ENCODE measurements around the gene BIRC7.
A peak's percentile ranks its signal among the peaks of the same experiment; 100 is the strongest.

The BIRC7 gene

DNA sequence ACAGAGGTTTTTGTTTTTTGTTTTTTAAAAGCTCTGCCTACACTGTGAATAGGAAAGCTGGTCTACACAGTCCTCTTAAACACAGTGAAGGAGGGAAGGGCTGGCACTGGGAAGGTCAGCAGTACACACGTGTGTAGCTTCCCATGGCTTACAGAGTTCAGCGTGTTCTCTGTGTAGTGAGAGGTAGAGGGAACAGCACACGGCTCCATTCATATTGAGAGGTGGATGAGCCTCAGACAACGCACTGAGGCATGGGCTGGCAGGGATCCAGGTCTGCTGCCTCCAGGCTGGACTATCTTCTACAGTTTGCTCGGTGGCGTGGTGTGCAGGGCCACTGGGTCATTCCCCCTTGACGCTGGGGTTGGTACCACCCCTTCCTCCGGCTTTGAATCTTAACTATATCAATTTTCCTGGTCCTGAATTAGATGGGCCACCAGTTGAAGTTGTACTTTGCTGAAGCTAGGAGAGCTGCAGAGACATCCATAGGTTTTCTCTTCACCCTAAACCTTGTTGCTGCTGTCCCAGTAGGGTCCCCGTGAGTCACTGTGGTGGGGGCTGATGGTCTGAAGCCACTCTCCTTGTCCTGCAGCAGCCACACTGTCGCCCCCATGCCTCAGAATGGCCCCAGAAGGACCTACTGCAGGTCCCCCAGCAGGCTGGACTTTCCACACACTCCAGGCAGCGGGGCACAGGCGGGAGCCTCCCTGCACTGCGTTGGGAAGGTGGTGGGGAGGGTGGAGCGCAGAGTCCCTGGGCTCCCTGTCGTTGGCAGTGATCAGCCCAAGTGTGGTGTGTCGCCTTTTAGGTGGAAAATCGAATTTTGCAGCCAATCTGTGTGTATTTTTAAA lies 38.9 kb downstream of the BIRC7 start:
- Histone ChIP-seq H3K27ac (peak overlapping the region in 1 of 21 experiments; percentile 29), H3K4me3 (no peak overlapping the region)

DNA sequence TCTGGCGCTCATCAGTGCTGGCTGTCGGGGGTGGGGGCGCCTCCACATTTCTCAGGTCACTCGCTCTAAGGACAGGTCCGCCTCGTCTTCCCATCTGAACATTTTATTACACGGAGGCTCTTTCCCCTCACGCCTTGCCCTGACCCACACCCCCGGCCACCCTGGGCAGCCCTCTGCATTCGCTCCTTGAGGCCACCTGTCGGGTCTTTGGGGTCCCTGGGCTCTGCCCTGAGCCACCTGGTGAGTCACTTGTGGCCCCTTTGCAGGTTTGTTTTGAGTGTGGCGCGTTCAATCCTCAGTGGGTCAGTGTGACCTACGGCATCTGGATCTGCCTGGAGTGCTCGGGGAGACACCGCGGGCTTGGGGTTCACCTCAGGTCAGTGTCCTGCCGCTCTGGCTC lies 40.1 kb downstream of the BIRC7 start:
- no peak overlapping the region for H3K27ac ChIP-seq
- no peak overlapping the region for H3K4me3 ChIP-seq

DNA sequence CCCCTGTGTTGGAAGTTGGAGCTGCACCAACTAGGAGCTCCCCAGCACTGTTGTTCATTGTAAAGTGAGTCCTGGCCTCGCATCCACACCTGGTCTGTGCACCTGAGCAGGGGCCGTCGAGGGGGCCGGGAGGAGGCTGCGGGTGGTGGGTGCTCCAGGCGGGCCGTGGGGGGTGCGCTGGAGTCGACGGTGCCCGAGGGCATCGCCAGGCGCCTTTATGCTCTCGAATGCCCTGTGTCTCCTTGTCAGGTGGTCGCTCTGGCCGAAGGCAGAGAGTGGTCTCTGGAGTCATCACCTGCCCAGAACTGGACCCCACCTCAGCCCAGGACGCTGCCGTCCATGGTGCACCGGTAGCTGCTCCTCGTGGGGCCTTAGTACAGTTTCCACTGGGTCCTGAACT lies 41.3 kb downstream of the BIRC7 start:
- Histone ChIP-seq H3K27ac (no peak overlapping the region), H3K4me3 (no peak overlapping the region)

DNA sequence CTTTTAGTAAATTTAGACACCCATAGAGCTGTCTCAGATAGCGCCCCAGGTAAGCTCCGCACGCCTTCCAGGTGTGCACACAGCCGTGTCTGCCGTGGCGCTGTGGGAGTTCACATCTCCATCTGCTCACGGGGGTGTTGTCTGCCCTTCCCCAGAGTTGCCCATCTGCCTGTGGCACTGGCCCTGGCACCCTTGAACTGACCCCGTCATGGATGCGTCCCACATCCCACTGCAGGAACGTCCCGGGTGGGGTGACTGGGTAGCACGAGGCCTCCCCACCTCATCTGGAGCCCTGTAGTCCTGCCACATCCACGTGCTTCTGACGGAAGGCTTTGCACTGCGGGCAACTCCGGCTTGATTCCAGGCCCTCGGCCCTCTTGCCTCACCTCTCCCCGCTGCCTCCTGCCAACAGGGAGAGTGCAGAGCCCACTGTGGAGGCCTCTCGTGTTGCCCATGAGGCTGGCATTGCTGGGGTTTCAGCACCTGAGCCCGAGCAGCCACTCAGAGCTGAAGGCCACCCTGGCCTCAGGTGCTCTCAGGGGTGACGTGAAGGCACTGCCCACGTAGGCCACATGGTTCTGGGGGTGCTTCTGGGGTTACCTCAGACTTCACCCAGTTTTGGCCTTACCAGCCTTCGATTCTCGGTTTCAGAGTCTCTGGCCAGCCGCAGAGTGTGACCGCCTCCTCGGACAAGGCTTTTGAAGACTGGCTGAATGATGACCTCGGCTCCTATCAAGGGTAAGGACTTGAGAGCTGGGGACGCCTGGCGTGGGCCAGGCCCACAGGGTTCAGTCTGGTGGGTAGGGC lies 42.0 kb downstream of the BIRC7 start:
- Histone ChIP-seq H3K4me3 (no peak overlapping the region), H3K27ac (no peak overlapping the region)

DNA sequence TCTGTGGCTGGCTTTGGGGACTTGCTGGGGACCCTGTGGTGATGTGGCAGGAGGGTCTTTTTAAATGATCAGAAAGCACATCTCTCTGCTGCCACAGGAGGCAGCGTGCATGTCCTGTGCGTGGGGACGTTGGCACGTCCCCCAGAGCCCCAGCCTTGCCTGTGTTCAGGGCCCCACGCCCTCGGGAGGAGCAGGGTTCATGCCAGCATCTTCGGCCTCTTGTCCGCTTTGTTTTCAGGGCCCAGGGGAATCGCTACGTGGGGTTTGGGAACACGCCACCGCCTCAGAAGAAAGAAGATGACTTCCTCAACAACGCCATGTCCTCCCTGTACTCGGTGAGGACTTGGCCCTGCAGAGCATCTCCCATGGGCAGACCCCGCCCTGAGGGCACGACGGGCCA lies 43.0 kb downstream of the BIRC7 start:
- no peak overlapping the region for H3K27ac ChIP-seq
- no peak overlapping the region for H3K4me3 ChIP-seq

DNA sequence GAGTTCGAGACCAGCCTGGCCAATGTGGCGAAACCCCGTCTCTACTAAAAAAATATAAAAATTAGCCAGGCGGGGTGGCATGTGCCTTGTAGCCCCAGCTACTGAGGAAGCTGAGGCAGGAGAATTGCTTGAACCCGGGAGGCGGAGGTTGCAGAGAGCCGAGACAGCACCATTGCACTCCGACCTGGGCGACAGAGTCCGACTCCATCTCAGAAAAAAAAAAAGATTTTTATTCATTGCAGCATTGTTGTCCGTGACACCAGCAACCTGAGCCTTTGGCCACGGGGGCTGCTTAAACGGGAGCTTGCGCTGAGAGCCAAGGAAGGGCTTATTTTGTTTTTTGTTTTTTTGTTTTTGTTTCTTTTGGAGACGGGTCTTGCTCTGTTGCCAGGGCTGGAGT lies 44.2 kb downstream of the BIRC7 start:
- Histone ChIP-seq H3K4me3 (no peak overlapping the region), H3K27ac (no peak overlapping the region)

DNA sequence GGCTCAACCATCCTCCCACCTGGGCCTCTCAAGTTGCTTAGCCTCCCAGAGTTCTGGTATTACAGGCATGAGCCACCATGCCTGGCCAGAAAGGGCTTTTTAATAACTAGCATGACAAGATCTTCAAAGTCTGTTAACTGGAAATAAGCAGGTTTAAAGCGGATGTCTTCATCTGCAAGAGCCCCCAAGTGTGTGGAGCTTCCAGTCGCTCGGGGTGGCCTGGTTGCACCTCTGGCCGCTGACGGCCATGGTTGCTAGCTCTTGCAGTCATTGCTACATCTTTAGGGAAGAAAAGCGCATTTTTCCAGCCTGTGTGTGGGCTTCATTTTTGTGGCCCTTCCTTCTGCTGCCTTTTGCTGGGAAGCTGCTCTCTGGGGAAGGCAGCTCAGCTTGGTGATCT lies 44.7 kb downstream of the BIRC7 start:
- H3K27ac ChIP-seq, result no peak overlapping the region

DNA sequence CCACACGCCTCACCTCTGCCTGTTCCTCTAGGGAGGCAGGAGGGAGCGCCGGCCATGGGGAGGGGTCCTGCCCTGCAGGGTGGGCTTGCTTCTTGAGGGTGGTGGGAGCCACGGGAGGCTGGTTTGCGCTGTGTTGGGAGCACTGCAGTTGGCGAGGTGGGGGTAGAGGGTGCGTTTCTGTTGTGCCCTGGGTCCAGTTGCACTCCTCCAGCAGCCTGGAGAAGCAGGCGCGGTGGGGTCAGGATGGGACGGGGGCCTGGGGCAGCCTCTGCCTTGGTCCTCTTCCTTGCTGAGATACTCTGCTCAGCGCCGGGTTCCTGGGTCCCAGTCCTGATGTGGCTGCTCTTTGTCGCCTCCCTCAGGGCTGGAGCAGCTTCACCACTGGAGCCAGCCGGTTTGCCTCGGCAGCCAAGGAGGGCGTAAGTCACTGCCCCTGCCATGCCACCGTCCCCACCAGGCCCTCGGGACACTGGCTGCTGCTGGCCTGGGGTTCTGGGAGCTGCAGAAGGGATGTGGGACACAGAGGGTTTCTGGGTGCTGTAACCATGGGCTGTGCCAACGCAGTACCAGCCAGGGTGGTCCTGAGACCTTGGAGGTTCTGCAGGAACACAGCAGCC lies 45.3 kb downstream of the BIRC7 start:
- no peak overlapping the region for H3K27ac ChIP-seq
- no peak overlapping the region for H3K4me3 ChIP-seq

More for the DNA sequence above, 44.7 kb downstream of the BIRC7 start:
- no peak overlapping the region for H3K4me3 ChIP-seq

DNA sequence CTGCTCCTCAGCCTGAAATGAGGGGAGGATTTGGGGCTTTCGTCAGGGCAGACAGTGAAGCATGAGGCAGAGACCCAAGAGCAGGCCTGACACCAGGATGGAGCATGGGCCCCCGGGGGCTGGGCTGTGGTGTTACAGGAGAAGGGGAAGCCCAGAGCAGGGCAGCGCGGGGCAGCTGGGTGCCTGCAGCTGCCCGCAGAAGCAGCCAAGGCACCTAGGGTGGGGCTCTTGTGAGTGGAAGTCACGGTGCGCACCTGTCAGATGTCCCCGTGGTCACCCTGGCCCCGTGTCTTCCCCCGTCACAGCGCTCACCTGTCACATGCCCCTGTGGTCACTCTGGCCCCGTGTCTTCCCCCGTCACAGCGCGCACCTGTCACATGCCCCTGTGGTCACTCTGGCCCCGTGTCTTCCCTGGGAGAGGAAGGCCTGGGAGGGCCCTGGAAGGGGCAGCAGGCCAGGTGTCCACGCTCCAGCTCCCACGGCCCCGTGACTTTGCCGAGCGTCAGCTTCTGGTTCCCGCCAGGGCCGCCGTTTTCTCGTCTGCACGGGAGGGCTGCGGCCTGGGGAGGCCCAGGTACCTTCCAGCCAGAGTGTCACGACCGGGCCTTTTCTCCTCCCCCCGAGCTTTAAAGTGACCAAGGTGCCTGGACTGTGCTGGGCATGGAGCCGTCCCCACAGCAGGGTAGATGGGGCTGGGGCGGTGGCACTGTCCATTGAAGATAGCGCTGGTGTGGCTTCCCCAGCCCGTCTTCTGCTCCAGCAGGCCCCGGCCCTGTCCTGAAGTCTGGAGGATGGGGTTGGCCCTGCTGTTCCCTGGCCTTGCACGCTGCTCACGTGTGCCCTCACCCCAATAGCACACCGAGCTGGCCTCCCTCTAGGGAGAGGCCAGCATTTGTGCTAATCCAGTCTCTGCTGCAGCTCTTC lies 46.3 kb downstream of the BIRC7 start:
- Histone ChIP-seq H3K4me3 (no peak overlapping the region), H3K27ac (no peak overlapping the region)

DNA sequence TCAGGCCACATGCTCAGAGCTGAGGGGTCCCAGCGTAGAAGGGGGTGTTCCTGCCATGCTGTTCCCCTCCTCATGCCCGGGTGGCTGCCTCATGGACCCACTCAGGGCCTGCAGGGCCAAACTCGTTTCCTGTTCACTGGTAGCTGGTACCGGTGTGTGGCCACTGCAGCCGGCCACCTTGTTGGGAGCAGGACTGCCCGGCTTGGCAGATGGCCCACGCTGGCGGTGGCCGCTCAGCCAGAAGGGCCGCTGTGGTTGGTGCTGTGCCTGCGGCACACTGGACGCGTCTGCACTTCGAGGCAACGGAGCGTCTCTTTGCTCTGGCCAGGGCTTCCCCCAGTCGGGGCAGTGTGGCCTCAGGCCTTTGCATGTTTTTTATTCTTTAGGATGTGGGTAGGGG lies 47.2 kb downstream of the BIRC7 start:
- Histone ChIP-seq H3K27ac (no peak overlapping the region), H3K4me3 (no peak overlapping the region)

DNA sequence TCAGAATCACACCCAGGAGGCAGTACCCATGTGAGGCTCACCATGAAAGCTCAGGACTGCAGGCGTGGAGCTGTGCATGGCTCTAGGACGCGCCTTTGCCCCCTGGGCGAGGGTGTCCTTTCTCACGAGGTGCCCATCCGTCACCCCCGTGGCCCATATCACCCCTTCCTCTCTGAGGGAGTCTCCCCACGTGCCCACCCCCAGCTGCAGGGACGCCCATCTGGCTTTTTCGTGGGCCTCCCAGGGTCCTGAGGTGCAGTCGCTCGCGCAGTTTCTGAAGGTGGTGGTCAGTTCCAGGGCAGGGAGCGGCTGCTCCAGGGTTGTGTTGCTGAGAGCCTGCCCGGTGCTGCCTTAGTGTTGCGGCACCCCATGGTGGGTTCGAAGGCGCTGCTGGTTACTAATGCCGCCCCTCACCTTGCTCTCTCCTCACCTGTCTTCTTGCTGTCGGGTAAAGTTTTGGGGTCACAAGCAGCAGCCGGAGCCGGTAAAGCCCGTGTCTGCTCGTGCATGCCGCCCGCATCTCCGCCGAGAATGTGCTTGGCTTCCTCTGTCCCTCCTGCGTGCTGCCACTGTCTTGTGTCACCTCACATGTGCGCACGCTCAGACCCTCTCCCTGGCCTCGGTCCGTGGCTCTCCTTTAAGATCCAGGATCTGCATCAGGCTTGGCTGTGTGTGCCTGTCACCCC lies 47.8 kb downstream of the BIRC7 start:
- Histone ChIP-seq H3K27ac (no peak overlapping the region), H3K4me3 (peak overlapping the region in 1 of 7 experiments; percentile 18)

DNA sequence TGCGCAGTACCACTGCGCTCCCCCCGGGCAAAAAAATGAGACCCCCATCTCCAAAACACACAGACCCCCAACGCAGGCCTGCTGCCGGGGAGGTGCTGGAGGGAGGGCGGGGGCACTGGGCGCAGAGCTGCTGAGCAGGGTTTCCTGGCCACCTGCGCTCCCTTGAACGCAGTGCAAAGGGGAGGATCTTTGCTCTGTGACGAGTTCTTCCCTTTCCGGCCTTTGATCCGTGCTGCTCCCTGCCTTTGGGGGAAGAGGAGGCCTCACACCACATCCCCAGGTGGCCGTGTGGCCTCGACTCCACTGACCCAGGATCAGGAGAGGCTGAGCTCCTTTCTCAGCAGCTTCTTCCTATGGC lies 48.4 kb downstream of the BIRC7 start:
- Histone ChIP-seq H3K4me3 (peak overlapping the region in 1 of 7 experiments; percentile 18), H3K27ac (peak overlapping the region in 3 of 21 experiments; percentile 35 to 45 (median 37))

DNA sequence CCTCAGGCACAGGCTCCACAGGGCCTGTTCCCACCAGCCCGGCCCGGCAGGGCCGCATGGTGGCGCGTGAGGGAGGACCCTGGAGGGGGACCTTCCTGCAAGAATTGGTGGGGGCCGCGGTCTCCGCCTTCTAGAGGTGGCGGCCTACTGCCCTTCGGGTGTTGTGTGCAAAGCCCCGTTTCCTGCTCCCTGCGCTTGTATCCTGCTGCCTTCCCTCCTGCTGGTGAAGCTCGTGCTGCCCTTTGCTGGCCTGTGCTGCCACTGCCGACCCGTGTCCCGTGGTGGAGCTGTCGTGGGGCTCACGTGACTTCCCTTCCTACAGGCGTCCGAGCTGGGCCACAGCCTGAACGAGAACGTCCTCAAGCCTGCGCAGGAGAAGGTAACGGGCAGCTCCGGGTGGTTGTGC lies 48.8 kb downstream of the BIRC7 start:
- Histone ChIP-seq H3K27ac (peak overlapping the region in 4 of 21 experiments; percentile 35 to 45 (median 37)), H3K4me3 (peak overlapping the region in 1 of 7 experiments; percentile 18)

DNA sequence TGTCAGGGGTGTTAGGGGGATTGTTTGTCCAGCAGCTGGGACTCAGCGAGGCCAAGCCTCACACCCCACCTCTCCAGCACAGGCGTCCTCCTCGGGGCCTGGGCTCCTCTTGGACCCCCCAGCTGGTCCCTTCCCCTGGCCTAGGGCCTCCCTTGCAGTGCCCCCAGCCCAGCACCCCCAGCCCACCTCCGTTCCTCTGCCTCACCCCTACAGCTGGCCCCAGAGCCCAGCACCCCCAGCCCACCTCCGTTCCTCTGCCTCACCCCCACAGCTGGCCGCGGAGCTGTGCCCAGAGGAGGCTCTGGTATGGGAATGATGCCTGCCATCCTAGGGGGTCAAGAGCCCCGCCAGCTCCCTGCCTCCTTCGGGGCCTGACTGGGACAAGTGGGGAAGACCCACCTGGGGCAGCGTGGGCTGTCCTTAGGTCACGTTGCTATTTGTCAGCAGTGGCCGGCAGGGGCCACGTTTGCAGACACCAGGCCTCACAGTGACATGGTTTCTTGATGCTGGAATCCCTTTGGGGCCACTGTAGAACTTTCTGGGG lies 49.3 kb downstream of the BIRC7 start:
- Histone ChIP-seq H3K27ac (peak overlapping the region in 3 of 21 experiments; percentile 22 to 45 (median 37)), H3K4me3 (no peak overlapping the region)

DNA sequence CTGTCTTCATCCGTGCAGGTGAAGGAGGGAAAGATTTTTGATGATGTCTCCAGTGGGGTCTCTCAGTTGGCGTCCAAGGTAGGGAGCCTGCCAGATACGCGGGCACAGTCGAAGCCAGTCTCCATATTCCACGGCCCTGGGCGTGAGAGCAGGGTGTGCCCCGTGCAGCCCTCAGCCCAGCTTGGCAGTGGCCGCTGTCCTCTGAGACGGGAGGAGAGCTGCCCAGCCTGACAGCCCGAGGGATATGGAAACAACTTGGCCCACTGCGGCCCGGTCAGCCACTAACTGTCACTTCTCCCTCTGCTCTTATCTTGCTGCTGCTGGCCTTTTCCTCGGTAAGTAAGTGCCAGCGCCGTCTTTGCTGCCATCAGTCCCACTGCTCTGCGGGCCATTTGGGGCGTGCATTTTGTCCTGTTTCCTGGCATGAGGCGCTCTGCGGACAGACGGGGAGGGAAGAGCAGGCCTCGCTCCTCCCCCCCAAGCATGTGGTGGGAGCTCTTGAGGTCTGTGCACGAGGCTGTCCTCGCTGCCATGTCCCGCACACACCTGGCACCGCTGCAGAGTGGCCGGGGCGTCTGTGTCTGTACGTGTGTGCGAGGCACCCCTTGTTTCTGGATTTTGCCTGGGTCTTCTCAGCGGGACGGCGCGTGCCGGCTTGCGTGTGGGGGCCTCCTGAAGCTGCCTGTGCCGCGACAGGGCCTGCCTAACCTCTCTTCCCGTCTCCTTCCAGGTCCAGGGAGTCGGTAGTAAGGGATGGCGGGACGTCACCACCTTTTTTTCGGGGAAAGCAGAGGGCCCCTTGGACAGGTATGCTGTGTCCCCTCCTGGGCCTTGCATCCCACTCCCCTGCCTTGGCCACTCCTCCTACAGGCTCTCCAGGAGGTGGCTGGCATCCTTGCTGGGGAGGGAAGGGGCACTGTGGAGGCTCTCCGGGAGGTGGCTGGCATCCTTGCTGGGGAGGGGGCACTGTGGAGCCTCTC lies 50.2 kb downstream of the BIRC7 start:
- H3K4me3 ChIP-seq, result no peak overlapping the region
- no peak overlapping the region for H3K27ac ChIP-seq

DNA sequence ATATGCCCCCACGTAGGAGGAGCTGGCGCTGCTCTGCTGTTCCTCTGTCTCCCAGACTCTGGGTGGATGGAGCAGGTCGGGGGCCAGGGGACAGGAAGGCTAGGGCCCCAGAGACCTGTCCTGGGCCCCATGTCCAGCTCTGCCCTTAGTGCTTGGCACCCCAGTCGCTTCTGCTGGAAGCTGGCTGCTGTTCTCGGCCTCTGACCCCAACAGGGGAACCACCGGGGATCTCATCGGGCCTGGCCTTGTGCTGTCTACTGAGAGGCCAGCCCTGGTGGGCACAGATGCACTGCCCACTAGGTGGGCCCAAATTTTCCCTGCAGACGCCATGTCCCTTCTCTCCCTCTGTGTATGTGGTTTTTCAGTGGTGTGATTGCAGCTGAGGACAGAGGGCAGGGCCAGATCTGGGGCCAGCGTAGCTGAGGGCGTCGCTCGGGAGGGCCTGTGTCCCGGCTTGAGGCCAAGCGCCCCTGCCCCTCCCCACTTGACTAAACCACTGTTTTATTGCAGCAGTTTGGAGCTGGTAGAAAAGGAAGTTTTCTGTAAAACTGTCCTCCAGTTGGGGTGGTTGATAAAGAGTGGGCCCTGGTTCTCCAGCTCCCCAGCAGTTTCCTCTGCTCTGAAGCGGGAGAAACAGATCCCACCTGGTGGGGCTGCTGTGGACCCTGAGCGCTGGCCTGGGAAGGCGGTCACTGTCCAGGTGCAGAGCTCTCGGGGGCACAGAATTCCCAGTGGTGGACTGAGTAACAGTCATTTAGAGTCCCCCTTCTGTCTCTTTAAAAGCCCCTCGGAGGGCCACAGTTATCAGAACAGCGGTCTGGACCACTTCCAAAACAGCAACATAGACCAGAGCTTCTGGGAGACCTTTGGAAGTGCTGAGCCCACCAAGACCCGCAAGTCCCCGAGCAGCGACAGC lies 51.3 kb downstream of the BIRC7 start:
- no peak overlapping the region for H3K4me3 ChIP-seq
- H3K27ac ChIP-seq, result no peak overlapping the region

All from skin epidermis (tissue), 12 donors.